Mesenchymal stem cell (in vitro differentiated cells and primary cell): ENCODE results near the gene VAX1.

Source experiments
- DNase-seq: peaks from one replicate; pipeline ENCODE4 v3.0.0-alpha.2; 2013
- H2AFZ ChIP-seq: one replicate; pipeline ENCODE4 v1.6.1; 2013; ENCODE audit warnings: low read depth, mild to moderate bottlenecking, control low read depth, inconsistent platforms, low read length, moderate library complexity
- H2AK5ac ChIP-seq: 2 replicates; pipeline ENCODE4 v1.6.1; 2013; ENCODE audit warnings: low read length, moderate library complexity, mild to moderate bottlenecking, inconsistent platforms; ENCODE audit not compliant: severe bottlenecking
- H2BK120ac ChIP-seq: one replicate; pipeline ENCODE4 v1.6.1; 2013; ENCODE audit warnings: low read depth, mild to moderate bottlenecking, inconsistent platforms, low read length, moderate library complexity
- H2BK12ac ChIP-seq, 2 experiments: one replicate each; pipeline ENCODE4 v1.6.1; 2013; ENCODE audit warnings: inconsistent platforms in 2 of 2, low read length in 2 of 2, mild to moderate bottlenecking in 2 of 2, moderate library complexity in 2 of 2, control low read depth in 1 of 2
- H2BK15ac ChIP-seq: one replicate; pipeline ENCODE4 v1.6.1; 2013; ENCODE audit warnings: mild to moderate bottlenecking, low read depth, inconsistent platforms; ENCODE audit not compliant: poor library complexity, severe bottlenecking
- H2BK5ac ChIP-seq: 2 replicates; pipeline ENCODE4 v1.6.1; 2013; ENCODE audit warnings: low read depth, mild to moderate bottlenecking, low read length, control low read depth, inconsistent platforms; ENCODE audit not compliant: poor library complexity, severe bottlenecking
- H3K14ac ChIP-seq, 2 experiments: one replicate each; pipeline ENCODE4 v1.6.1; 2013; ENCODE audit warnings: inconsistent platforms in 2 of 2, low read length in 2 of 2, control low read depth in 1 of 2, mild to moderate bottlenecking in 1 of 2, moderate library complexity in 1 of 2
- H3K18ac ChIP-seq, 2 experiments: one replicate each; pipeline ENCODE4 v1.6.1; 2013; ENCODE audit warnings: inconsistent platforms in 2 of 2, low read length in 2 of 2, control low read depth in 1 of 2, low read depth in 1 of 2, mild to moderate bottlenecking in 1 of 2
- H3K23ac ChIP-seq, 2 experiments: one replicate each; pipeline ENCODE4 v1.6.1; 2013; ENCODE audit warnings: inconsistent platforms in 2 of 2, low read length in 2 of 2, mild to moderate bottlenecking in 2 of 2, moderate library complexity in 2 of 2, control low read depth in 1 of 2
- H3K27ac ChIP-seq: 2 replicates; pipeline ENCODE4 v1.5.1; 2013; ENCODE audit warnings: mild to moderate bottlenecking, moderate library complexity, low read length, control low read depth, inconsistent platforms; ENCODE audit not compliant: poor library complexity, severe bottlenecking
- H3K27me3 ChIP-seq, 2 experiments: 2 replicates each; pipeline versions ENCODE4 v1.6.1 to v1.7.0; 2013; ENCODE audit warnings: low read length in 2 of 2, mild to moderate bottlenecking in 2 of 2, moderate library complexity in 2 of 2, control low read depth in 1 of 2, inconsistent platforms in 1 of 2; ENCODE audit not compliant: control insufficient read depth in 1 of 2, insufficient read depth in 1 of 2
- H3K36me3 ChIP-seq, 2 experiments: 2 replicates each; pipeline versions ENCODE4 v1.6.1 to v1.7.0; 2013; ENCODE audit warnings: low read length in 2 of 2, control low read depth in 1 of 2, inconsistent platforms in 1 of 2, low read depth in 1 of 2, mild to moderate bottlenecking in 1 of 2; ENCODE audit not compliant: insufficient read depth in 2 of 2, control insufficient read depth in 1 of 2
- H3K4ac ChIP-seq, 2 experiments: one replicate each; pipeline ENCODE4 v1.6.1; 2013; ENCODE audit warnings: inconsistent platforms in 2 of 2, low read length in 2 of 2, mild to moderate bottlenecking in 2 of 2, moderate library complexity in 2 of 2, control low read depth in 1 of 2, low read depth in 1 of 2
- H3K4me1 ChIP-seq: 2 replicates; pipeline ENCODE4 v1.6.1; 2013; ENCODE audit warnings: low read depth, low read length, control low read depth; ENCODE audit not compliant: control insufficient read depth, insufficient read depth
- H3K4me2 ChIP-seq: 2 replicates; pipeline ENCODE4 v1.6.1; 2013; ENCODE audit warnings: low read length, mild to moderate bottlenecking, inconsistent platforms; ENCODE audit not compliant: poor library complexity, severe bottlenecking
- H3K4me3 ChIP-seq, 2 experiments: 2 replicates each; pipeline versions ENCODE4 v1.5.1 to v1.7.0; 2013; ENCODE audit warnings: low read length in 2 of 2, mild to moderate bottlenecking in 2 of 2, control low read depth in 1 of 2, low read depth in 1 of 2; ENCODE audit not compliant: insufficient read depth in 1 of 2
- H3K79me1 ChIP-seq: replicated peaks from 2 replicates; pipeline ENCODE4 v1.6.1; 2013; ENCODE audit warnings: mild to moderate bottlenecking, control low read depth, low read length, inconsistent platforms; ENCODE audit not compliant: poor library complexity, severe bottlenecking
- H3K9ac ChIP-seq: 2 replicates; pipeline ENCODE4 v1.7.0; 2013; ENCODE audit warnings: mild to moderate bottlenecking, low read length, moderate library complexity
- H3K9me3 ChIP-seq: 2 replicates; pipeline ENCODE4 v1.7.0; 2013; ENCODE audit warnings: mild to moderate bottlenecking, low read length; ENCODE audit not compliant: control insufficient read depth
- H4K8ac ChIP-seq: one replicate; pipeline ENCODE4 v1.6.1; 2013; ENCODE audit warnings: inconsistent platforms, mild to moderate bottlenecking, low read length, moderate library complexity
- H4K91ac ChIP-seq: one replicate; pipeline ENCODE4 v1.6.1; 2013; ENCODE audit warnings: mild to moderate bottlenecking, low read length, inconsistent platforms
- WGBS: methylation state at CpG from one replicate; pipeline ENCODE4 v1.1.7; 2013; ENCODE audit warnings: mixed read lengths; 5-methylcytosine and 5-hydroxymethylcytosine counted together

VAX1 gene

GRCh38 chr10:117184296-117184695, 46.2 kb upstream of the VAX1 start:
- H2AFZ ChIP-seq, result no peak overlapping the region
- H4K91ac ChIP-seq, result no peak overlapping the region
- H2BK5ac ChIP-seq, result no peak overlapping the region
- no peak overlapping the region for H3K4me3 ChIP-seq
- H4K8ac ChIP-seq, result no peak overlapping the region
- WGBS, result 83% methylated on average over 10 of the region's 10 CpGs
- no peak overlapping the region for H3K9ac ChIP-seq
- no peak overlapping the region for H2AK5ac ChIP-seq
- H3K4ac ChIP-seq, result no peak overlapping the region
- H3K23ac ChIP-seq, result no peak overlapping the region
- H3K4me1 ChIP-seq, result no peaks in the 10 kb centered on the region
- H3K18ac ChIP-seq, result no peak overlapping the region
- no peak overlapping the region for H2BK12ac ChIP-seq
- no peak overlapping the region for H2BK15ac ChIP-seq
- H3K79me1 ChIP-seq, result no peaks in the 10 kb centered on the region
- no peaks in the 10 kb centered on the region for H3K9me3 ChIP-seq
- peaks cover 20 to 34% of the 10 kb centered on the region in 2 experiments for H3K27me3 ChIP-seq
- no peak overlapping the region for H3K4me2 ChIP-seq
- no peak overlapping the region for H3K27ac ChIP-seq
- no peak for DNase-seq
- H3K14ac ChIP-seq, result no peak overlapping the region
- H3K36me3 ChIP-seq, result no peaks in the 10 kb centered on the region
- H2BK120ac ChIP-seq, result no peak overlapping the region

- no peak overlapping the region for H3K4ac ChIP-seq
- H3K79me1 ChIP-seq, result no peaks in the 10 kb centered on the region
- DNase-seq, result no peak
- H3K4me1 ChIP-seq, result peaks cover 8% of the 10 kb centered on the region
- 56% methylated on average over 3 of the region's 3 CpGs for WGBS
- no peaks in the 10 kb centered on the region for H3K36me3 ChIP-seq
- H3K18ac ChIP-seq, result no peak overlapping the region
- H3K23ac ChIP-seq, result no peak overlapping the region
- no peak overlapping the region for H3K14ac ChIP-seq
- H3K27ac ChIP-seq, result no peak overlapping the region
- no peaks in the 10 kb centered on the region for H3K9me3 ChIP-seq
- H3K27me3 ChIP-seq, result peaks cover 39 to 63% of the 10 kb centered on the region in 2 experiments
- H3K4me3 ChIP-seq, result no peak overlapping the region
- no peak overlapping the region for H3K9ac ChIP-seq
- no peak overlapping the region for H4K91ac ChIP-seq
- no peak overlapping the region for H2AK5ac ChIP-seq
- no peak overlapping the region for H2BK15ac ChIP-seq
- no peak overlapping the region for H2AFZ ChIP-seq
- no peak overlapping the region for H3K4me2 ChIP-seq
- H2BK120ac ChIP-seq, result no peak overlapping the region
- no peak overlapping the region for H2BK12ac ChIP-seq
- no peak overlapping the region for H2BK5ac ChIP-seq
- no peak overlapping the region for H4K8ac ChIP-seq
Observed at GRCh38 chr10:117178190-117178589, 40.1 kb upstream of the VAX1 start.

DNA sequence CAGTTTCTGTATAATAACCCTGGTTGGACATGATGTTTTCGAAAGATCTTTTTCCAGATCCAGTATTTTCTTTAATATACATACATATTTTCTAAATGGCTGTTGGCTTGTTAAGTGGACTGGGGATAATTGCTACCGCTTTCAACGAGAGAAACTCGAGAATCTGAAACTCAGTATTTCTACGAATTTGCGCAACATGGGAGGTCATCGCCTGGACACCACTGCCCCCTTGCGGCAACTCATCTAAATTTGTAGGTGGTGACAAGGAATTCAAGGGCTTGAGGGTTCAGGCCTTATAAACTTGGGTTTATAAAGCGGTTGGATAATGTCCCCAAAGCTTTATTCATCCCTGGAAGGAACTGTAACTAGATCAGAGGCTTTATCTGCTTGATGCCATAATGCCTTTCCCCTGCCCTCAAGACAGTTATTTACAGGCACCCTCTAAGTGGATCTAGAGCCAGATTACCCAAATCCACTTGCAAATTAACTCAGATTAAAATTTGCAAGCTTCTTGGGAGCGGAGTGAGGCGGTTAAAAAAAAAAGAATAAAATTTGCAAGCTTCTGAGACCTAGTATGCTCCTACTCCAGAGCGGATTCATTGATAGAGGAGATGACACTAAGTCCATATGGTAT, 37.9 kb upstream of the VAX1 start:
- peaks cover 8% of the 10 kb centered on the region for H3K4me1 ChIP-seq
- peak; percentile 75 for DNase-seq
- no peak overlapping the region for H2AFZ ChIP-seq
- no peak overlapping the region for H2AK5ac ChIP-seq
- H3K9ac ChIP-seq, result peak overlapping the region; percentile 48
- no peak overlapping the region for H2BK15ac ChIP-seq
- H2BK5ac ChIP-seq, result no peak overlapping the region
- H2BK12ac ChIP-seq, result no peak overlapping the region
- H3K4ac ChIP-seq, result no peak overlapping the region
- no peak overlapping the region for H2BK120ac ChIP-seq
- H3K18ac ChIP-seq, result no peak overlapping the region
- no peaks in the 10 kb centered on the region for H3K9me3 ChIP-seq
- H3K27ac ChIP-seq, result no peak overlapping the region
- H3K14ac ChIP-seq, result no peak overlapping the region
- H3K79me1 ChIP-seq, result no peaks in the 10 kb centered on the region
- WGBS, result 2% methylated on average over 8 of the region's 12 CpGs
- H4K8ac ChIP-seq, result no peak overlapping the region
- H3K4me2 ChIP-seq, result peak overlapping the region; percentile 60
- H4K91ac ChIP-seq, result no peak overlapping the region
- H3K27me3 ChIP-seq, result peaks cover 53 to 75% of the 10 kb centered on the region in 2 experiments
- H3K36me3 ChIP-seq, result no peaks in the 10 kb centered on the region
- H3K23ac ChIP-seq, result no peak overlapping the region
- H3K4me3 ChIP-seq, result peak overlapping the region in 1 of 2 experiments; percentile 74

GRCh38 chr10:117175215-117175900, 37.3 kb upstream of the VAX1 start:
- Histone ChIP-seq H3K4me2 (peak overlapping the region; percentile 60), H3K9me3 (no peaks in the 10 kb centered on the region), H3K4me3 (peak overlapping the region; percentile 26 to 74), H2AFZ (peak overlapping the region; percentile 79), H2BK5ac (no peak overlapping the region), H3K27me3 (peaks cover 59 to 75% of the 10 kb centered on the region in 2 experiments), H2BK12ac (no peak overlapping the region), H3K4me1 (peaks cover 8% of the 10 kb centered on the region), H3K79me1 (no peaks in the 10 kb centered on the region), H2AK5ac (no peak overlapping the region), H4K91ac (no peak overlapping the region), H3K27ac (no peak overlapping the region), H3K18ac (no peak overlapping the region), H2BK120ac (no peak overlapping the region), H3K36me3 (no peaks in the 10 kb centered on the region), H3K23ac (no peak overlapping the region), H4K8ac (no peak overlapping the region), H3K4ac (no peak overlapping the region), H3K9ac (peak overlapping the region; percentile 48), H3K14ac (no peak overlapping the region), H2BK15ac (no peak overlapping the region)
- peak; percentile 10 for DNase-seq
- WGBS, result 5% methylated on average over 43 of the region's 46 CpGs
